ENCODE data around the gene FBLN2. TPM values are rescaled to one million over a fixed set of nuclear protein-coding genes. Genes with fewer than 3 reads are reported as not detected.

Gene FBLN2
- 0.39 TPM for total RNA-seq (2021; ENCODE audit: unreplicated experiment)
- polyA plus RNA-seq (2012) = 0.18 and 0.34 TPM in 2 replicates
- Bru-seq, nascent RNA = percentile 11 among the genes with signal in this experiment
- percentile 6 among the genes with signal in this experiment for BruChase-seq, experiment 1, labeled RNA remaining after a 6-hour chase
- percentile 10 among the genes with signal in this experiment for BruChase-seq, experiment 2, labeled RNA remaining after a 2-hour chase
- long read RNA-seq, partial matches to known transcripts = 0 of 1 reads
- long read RNA-seq, other reads (novel, unspliced or antisense) = 1 of 1 reads

- Histone ChIP-seq H3K9me2 (ENCODE audit: insufficient read depth) (no peaks in the 10 kb centered on the region), H3K9ac (ENCODE audit: low read length) (no peak within 1 kb of the TSS), H3K79me2 (ENCODE audit: insufficient read depth, low read length) (no peaks in the 10 kb centered on the region), H3K9me3 (ENCODE audit: control insufficient read depth in 1 of 2, insufficient read depth in 1 of 2, low read depth in 1 of 2, low read length in 2 of 2) (no peaks in the 10 kb centered on the region), H3K36me3 (ENCODE audit: control insufficient read depth in 1 of 2, insufficient read depth in 2 of 2, low read length in 2 of 2) (no peaks in the 10 kb centered on the region), H3K4me3 (replicated peaks in 1 of 2; ENCODE audit: low read depth in 1 of 2, low read length in 2 of 2) (no peak within 1 kb of the TSS), H3K27me3 (ENCODE audit: insufficient read depth, low read length) (no peaks in the 10 kb centered on the region), H4K20me1 (ENCODE audit: insufficient read depth) (no peaks in the 10 kb centered on the region), H3K27ac (ENCODE audit: low read depth, low read length) (no peak within 1 kb of the TSS), H3K4me1 (ENCODE audit: control insufficient read depth in 1 of 2, insufficient read depth in 2 of 2, low read length in 2 of 2) (peaks cover 0 to 7% of the 10 kb centered on the region in 2 experiments; a peak in 1 of 4 replicates), H3K4me2 (ENCODE audit: low read length) (no peak within 1 kb of the TSS), H2AFZ (ENCODE audit: low read depth, low read length, poor library complexity, severe bottlenecking) (no peak within 1 kb of the TSS)
- POLR2A ChIA-PET = no interaction called here
- RAD21 ChIA-PET (ENCODE audit: low non-redundant PET in 1 of 2, low total read pairs in 2 of 2, uncharacterized antibody in 2 of 2, unreplicated experiment in 2 of 2) = no interaction called here
- DNase-seq (ENCODE audit: low read depth, low spot score) = no peak
- BruUV-seq (replicated peaks) = no TSS peak
- TF ChIP-seq ZFX (IDR thresholded peaks at IDR 0.05) (no peak), ELF1 (IDR thresholded peaks at IDR 0.05; ENCODE audit: borderline replicate concordance, low read depth) (no peak), TCF7L2 (IDR thresholded peaks at IDR 0.05; ENCODE audit: borderline replicate concordance, extremely low read depth, insufficient read depth, insufficient read length) (no peak), MAX (IDR thresholded peaks at IDR 0.05) (no peak), EGR1 (IDR thresholded peaks at IDR 0.05; ENCODE audit: low read depth) (no peak), POLR2AphosphoS5 (IDR thresholded peaks at IDR 0.05; ENCODE audit: low read depth, low read length) (no peak), CEBPB (IDR thresholded peaks at IDR 0.05; ENCODE audit: low read depth) (no peak), ZNF274 (IDR thresholded peaks at IDR 0.05; ENCODE audit: low read depth, low read length) (no peak), EZH2phosphoT487 (IDR thresholded peaks at IDR 0.05; ENCODE audit: borderline replicate concordance) (no peak), SRF (IDR thresholded peaks at IDR 0.05; ENCODE audit: low read depth) (no peak), POLR2A (IDR thresholded peaks at IDR 0.05; ENCODE audit: borderline replicate concordance, extremely low read depth, insufficient read depth, insufficient read length) (no peak), EZH2 (IDR thresholded peaks at IDR 0.05) (no peak), ZBTB33 (IDR thresholded peaks at IDR 0.05; ENCODE audit: extremely low read depth, insufficient replicate concordance, low read length) (no peak), RAD21 (IDR thresholded peaks at IDR 0.05; ENCODE audit: low read depth) (no peak), REST (IDR thresholded peaks at IDR 0.05; ENCODE audit: low read depth) (no peak), SP1 (IDR thresholded peaks at IDR 0.05; ENCODE audit: low read depth) (no peak), CTCF (IDR thresholded peaks at IDR 0.05 in 2 of 3, conservative IDR thresholded peaks at IDR 0.05 in 1 of 3; ENCODE audit: borderline replicate concordance in 1 of 3, insufficient read depth in 1 of 3, low read depth in 2 of 3, low read length in 2 of 3) (no peak)
- intact Hi-C loops (cut with micrococcal nuclease) = no loop called here
- no peak for ATAC-seq
- CTCF ChIA-PET = no interaction called here
These were observed at the start of gene FBLN2 for GRCh38 chr3:13548696-13549622. TSS of gene FBLN2 (plus strand) at chr3:13549125. CDS start at chr3:13570356, 21,231 bp downstream.

Measured in HCT116 (cell line).